ENCODE results near the gene STMP1. TPM values are rescaled to one million over a fixed set of nuclear protein-coding genes. Genes with fewer than 3 reads are reported as not detected.

Gene STMP1
- total RNA-seq, 4 donors from 2014 or later: 8.6 to 18.7 (median 9.7) TPM

DNA sequence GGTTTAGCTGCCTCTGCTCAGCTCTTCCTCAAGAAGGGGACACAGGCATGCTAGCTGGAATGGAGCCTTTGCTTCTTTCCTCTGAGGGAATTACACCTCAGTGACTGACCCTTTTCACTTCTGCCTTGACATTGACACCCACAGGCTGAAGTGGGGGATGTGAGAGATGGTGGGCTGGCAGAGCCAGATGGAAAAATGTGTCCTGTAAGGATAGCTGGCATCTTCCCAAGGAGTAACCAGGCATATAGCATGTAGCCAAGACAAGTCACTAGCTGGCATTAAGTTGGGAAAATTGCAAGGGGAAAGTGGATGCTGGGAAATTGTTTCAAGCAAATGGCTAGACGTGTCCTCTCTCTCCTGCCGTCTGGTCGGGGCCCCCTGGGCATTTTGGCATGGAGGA, 19.9 kb downstream of the STMP1 start:
- Histone ChIP-seq H3K27me3 (no peaks in the 10 kb centered on the region), H3K4me3 (no peak overlapping the region), H3K27ac (replicated peaks in 1 of 4) (peak overlapping the region in 1 of 4 donors; percentile 12), H3K36me3 (peaks cover 0 to 24% (median 4%) of the 10 kb centered on the region in 4 donors), H3K9me3 (no peaks in the 10 kb centered on the region), H3K4me1 (peaks cover 27 to 43% (median 37%) of the 10 kb centered on the region in 4 donors)
- intact Hi-C loops (cut with DNase I): no loop called here
- WGBS: 70% methylated on average over 3 of the region's 3 CpGs
- TF ChIP-seq EP300 (IDR thresholded peaks at IDR 0.05) (no peak), CTCF (IDR thresholded peaks at IDR 0.05) (no peak), POLR2AphosphoS5 (IDR thresholded peaks at IDR 0.05) (no peak), POLR2A (IDR thresholded peaks at IDR 0.05; ENCODE audit: low read depth) (no peak)
- no peak for DNase-seq (ENCODE audit: extremely low spot score)

DNA sequence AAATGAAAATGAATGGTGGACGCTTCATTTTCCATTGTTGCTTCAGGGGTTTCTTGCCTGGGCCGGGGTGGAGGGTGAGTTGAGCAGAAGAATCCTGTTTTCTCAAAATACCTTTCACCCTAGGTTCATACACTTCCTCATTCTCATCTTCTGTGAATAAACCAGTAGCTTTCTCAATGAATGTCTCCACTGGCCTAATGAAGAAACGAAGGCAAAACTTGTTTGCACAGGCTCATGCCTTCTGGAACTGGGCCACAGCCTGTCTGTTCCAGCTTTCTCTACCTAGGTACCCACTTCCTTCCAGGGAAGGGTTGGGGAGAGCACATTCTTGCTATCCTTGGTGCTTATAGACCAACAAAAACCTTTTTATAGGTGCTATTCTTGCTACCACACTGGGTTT, 21.3 kb downstream of the STMP1 start:
- DNase-seq (ENCODE audit: extremely low spot score): no peak
- Histone ChIP-seq H3K9me3 (no peaks in the 10 kb centered on the region), H3K27ac (replicated peaks in 1 of 4) (no peak overlapping the region), H3K27me3 (no peaks in the 10 kb centered on the region), H3K4me1 (peaks cover 21 to 32% (median 27%) of the 10 kb centered on the region in 4 donors), H3K36me3 (peaks cover 0 to 30% (median 8%) of the 10 kb centered on the region in 4 donors), H3K4me3 (no peak overlapping the region)
- TF ChIP-seq CTCF (IDR thresholded peaks at IDR 0.05) (no peak), EP300 (IDR thresholded peaks at IDR 0.05) (no peak), POLR2AphosphoS5 (IDR thresholded peaks at IDR 0.05) (no peak), POLR2A (IDR thresholded peaks at IDR 0.05; ENCODE audit: low read depth) (no peak)
- intact Hi-C loops (cut with DNase I): no loop called here
- 89% methylated on average over 3 of the region's 3 CpGs for WGBS

- Histone ChIP-seq H3K4me3 (no peak overlapping the region), H3K27me3 (no peaks in the 10 kb centered on the region), H3K36me3 (peaks cover 0 to 34% (median 12%) of the 10 kb centered on the region in 4 donors), H3K27ac (replicated peaks in 1 of 4) (no peak overlapping the region), H3K4me1 (peaks cover 20 to 28% (median 22%) of the 10 kb centered on the region in 4 donors), H3K9me3 (no peaks in the 10 kb centered on the region)
- TF ChIP-seq POLR2A (IDR thresholded peaks at IDR 0.05; ENCODE audit: low read depth): no peak
- TF ChIP-seq CTCF (IDR thresholded peaks at IDR 0.05): no peak
- TF ChIP-seq POLR2AphosphoS5 (IDR thresholded peaks at IDR 0.05): no peak
- no peak for TF ChIP-seq EP300 (IDR thresholded peaks at IDR 0.05)
- WGBS: 83% methylated on average over 2 of the region's 3 CpGs
- DNase-seq (ENCODE audit: extremely low spot score): no peak
- intact Hi-C loops (cut with DNase I): no loop called here
Measured at GRCh38 chr7:135684136-135684535, 21.8 kb downstream of the STMP1 start.

GRCh38 chr7:135684699-135685098, 22.4 kb downstream of the STMP1 start:
- intact Hi-C loops (cut with DNase I): no loop called here
- DNase-seq (ENCODE audit: extremely low spot score): no peak
- TF ChIP-seq EP300 (IDR thresholded peaks at IDR 0.05): no peak
- H3K27ac ChIP-seq (replicated peaks in 1 of 4): no peak overlapping the region
- no peak overlapping the region for H3K4me3 ChIP-seq
- H3K27me3 ChIP-seq: no peaks in the 10 kb centered on the region
- H3K4me1 ChIP-seq: peaks cover 16 to 28% (median 20%) of the 10 kb centered on the region in 4 donors
- H3K36me3 ChIP-seq: peaks cover 0 to 40% (median 18%) of the 10 kb centered on the region in 4 donors
- WGBS: 87% methylated on average over 5 of the region's 5 CpGs
- H3K9me3 ChIP-seq: no peaks in the 10 kb centered on the region

- Histone ChIP-seq H3K4me3 (no peak overlapping the region), H3K27ac (replicated peaks in 1 of 4) (no peak overlapping the region), H3K36me3 (peaks cover 0 to 44% (median 19%) of the 10 kb centered on the region in 4 donors), H3K27me3 (no peaks in the 10 kb centered on the region), H3K4me1 (peaks cover 16 to 28% (median 20%) of the 10 kb centered on the region in 4 donors), H3K9me3 (no peaks in the 10 kb centered on the region)
- intact Hi-C loops (cut with DNase I): no loop called here
- no peak for DNase-seq (ENCODE audit: extremely low spot score)
- 90% methylated on average over 9 of the region's 9 CpGs for WGBS
- TF ChIP-seq POLR2A (IDR thresholded peaks at IDR 0.05; ENCODE audit: low read depth): no peak
- no peak for TF ChIP-seq CTCF (IDR thresholded peaks at IDR 0.05)
- TF ChIP-seq POLR2AphosphoS5 (IDR thresholded peaks at IDR 0.05): no peak
- no peak for TF ChIP-seq EP300 (IDR thresholded peaks at IDR 0.05)
Measured at GRCh38 chr7:135685306-135686084, 23.2 kb downstream of the STMP1 start.
